HepG2 (cell line): Measurements from ENCODE around the gene AGRN. TPM values are rescaled to one million over a fixed set of nuclear protein-coding genes. Genes with fewer than 3 reads are reported as not detected.
A peak's percentile ranks its signal among the peaks of the same experiment; 100 is the strongest.

ENCODE experiments used
- AHDC1 ChIP-seq: sonication (generic); formaldehyde crosslinking; IDR thresholded peaks from 2 replicates; pipeline ENCODE4 v1.5.1; 2020; ENCODE audit warnings: mild to moderate bottlenecking, missing genetic modification reagents, borderline replicate concordance
- ARID4A ChIP-seq: sonication (generic); formaldehyde crosslinking; IDR thresholded peaks from 2 replicates; pipeline ENCODE4 v1.5.0; 2020; ENCODE audit warnings: mild to moderate bottlenecking, missing genetic modification reagents, borderline replicate concordance
- HOXA5 ChIP-seq: sonication (generic); formaldehyde crosslinking; IDR thresholded peaks from 2 replicates; pipeline ENCODE4 v1.4.0; 2020; ENCODE audit warnings: missing genetic modification reagents
- IRX3 ChIP-seq: sonication (generic); formaldehyde crosslinking; IDR thresholded peaks from 2 replicates; pipeline ENCODE4 v1.8.1; 2023; ENCODE audit warnings: mild to moderate bottlenecking, low read depth, missing genetic modification reagents, borderline replicate concordance
- KDM5B ChIP-seq: sonication (generic); formaldehyde crosslinking; IDR thresholded peaks from 2 replicates; pipeline ENCODE4 v1.4.0; 2020; ENCODE audit warnings: missing genetic modification reagents, mild to moderate bottlenecking, borderline replicate concordance
- MEIS2 ChIP-seq: sonication (generic); formaldehyde crosslinking; IDR thresholded peaks from 2 replicates; pipeline ENCODE4 v1.9.0; 2021; ENCODE audit warnings: mild to moderate bottlenecking, missing genetic modification reagents
- POLR2G ChIP-seq: fragments of 200-400 bp; formaldehyde crosslinking; IDR thresholded peaks from 2 replicates; pipeline ENCODE4 v1.6.1; 2018; ENCODE audit warnings: mild to moderate bottlenecking, low read depth, low read length, moderate library complexity
- RAD21 ChIP-seq: fragments of 450-650 bp; formaldehyde crosslinking; IDR thresholded peaks from 2 replicates; pipeline ENCODE4 v1.5.0; 2020; ENCODE audit warnings: mild to moderate bottlenecking
- TCF7 ChIP-seq: sonication (generic); IDR thresholded peaks from 2 replicates; pipeline ENCODE4 v1.6.1; 2016; ENCODE audit warnings: antibody characterized with exemption, low read depth
- YY1 ChIP-seq: IDR thresholded peaks from 2 replicates; pipeline ENCODE4 v1.6.1; 2011; ENCODE audit warnings: low read length, low read depth, moderate library complexity, mild to moderate bottlenecking; ENCODE audit not compliant: insufficient read depth, insufficient replicate concordance
- ZNF121 ChIP-seq: sonication (generic); formaldehyde crosslinking; IDR thresholded peaks from 2 replicates; pipeline ENCODE4 v1.5.0; 2020; ENCODE audit warnings: mild to moderate bottlenecking, missing genetic modification reagents
- ZNF562 ChIP-seq: sonication (generic); formaldehyde crosslinking; IDR thresholded peaks from 2 replicates; pipeline ENCODE4 v1.8.0; 2022; ENCODE audit warnings: missing genetic modification reagents, borderline replicate concordance
- ZNF563 ChIP-seq: sonication (generic); formaldehyde crosslinking; IDR thresholded peaks from 2 replicates; pipeline ENCODE4 v1.8.0; 2022; ENCODE audit warnings: mild to moderate bottlenecking, moderate library complexity, missing genetic modification reagents
- ZNF768 ChIP-seq: sonication (generic); formaldehyde crosslinking; IDR thresholded peaks from 2 replicates; pipeline ENCODE4 v1.4.0; 2020; ENCODE audit warnings: missing genetic modification reagents
- ZNF770 ChIP-seq: sonication (generic); formaldehyde crosslinking; IDR thresholded peaks from 2 replicates; pipeline ENCODE4 v1.5.0; 2020; ENCODE audit warnings: mild to moderate bottlenecking, missing genetic modification reagents
- polyA plus RNA-seq, 8 experiments: library from polyadenylated mRNA; depleted of rRNA in 3 of 8; stranded (reverse) in 7 of 8; unstranded in 1 of 8; fragments of >200 nt; fragmentation: Illumina TruSeq in 4 of 8; extraction: Trizol in 4 of 8; gene quantifications; 2 replicates each; pipeline versions ENCODE4 v1.2.1 to v1.2.3, GENCODE V29; 2011 to 2016; ENCODE audit warnings: low read depth in 4 of 8, missing spikeins in 1 of 8, mixed read lengths in 1 of 8; ENCODE audit not compliant: insufficient read depth in 1 of 8
- total RNA-seq, 5 experiments: library from RNA; depleted of rRNA; stranded (reverse); fragments of >200 nt; fragmentation: Illumina TruSeq; extraction: Trizol; gene quantifications; 2 replicates each; pipeline ENCODE4 v1.2.3, GENCODE V29; 2016; ENCODE audit warnings: low read depth in 1 of 5
- TF ChIP-seq, protein P1 (sequence below): sonication (generic); formaldehyde crosslinking; IDR thresholded peaks from 2 replicates; pipeline ENCODE4 v1.5.0; 2020; ENCODE audit warnings: missing genetic modification reagents, mild to moderate bottlenecking, borderline replicate concordance

Gene AGRN
- total and polyA plus RNA-seq, 2 of the 13 experiments (the other 11 are each of a cell fraction or from before 2014, with no cell fraction given), result 29.8 to 65.2 TPM

GRCh38 chr1:1020000-1020404, at the start of gene AGRN (continued):
- TF ChIP-seq ZNF768 (CRISPR knock-in tag), result 0 out of 2 replicates have a peak, but pooled peaks have one; percentile 14
- peak; percentile 8; the same call in 1 of the 2 replicates for TF ChIP-seq ZNF121 (CRISPR knock-in tag)
- TF ChIP-seq KDM5B, result 0 out of 2 replicates have a peak, but pooled peaks have one; percentile 25
- 0 out of 2 replicates have a peak, but pooled peaks have one; percentile 51 for TF ChIP-seq MEIS2
- no peak for TF ChIP-seq AHDC1 (CRISPR knock-in tag)
- no peak for TF ChIP-seq ZNF562
- no peak for TF ChIP-seq TCF7
- peak; percentile 33; the same call in 1 of the 2 replicates for TF ChIP-seq ARID4A
- TF ChIP-seq YY1, result peak; percentile 33
- 0 out of 2 replicates have a peak, but pooled peaks have one; percentile 39 for TF ChIP-seq RAD21 (CRISPR knock-in tag)
- TF ChIP-seq, protein P1, sequence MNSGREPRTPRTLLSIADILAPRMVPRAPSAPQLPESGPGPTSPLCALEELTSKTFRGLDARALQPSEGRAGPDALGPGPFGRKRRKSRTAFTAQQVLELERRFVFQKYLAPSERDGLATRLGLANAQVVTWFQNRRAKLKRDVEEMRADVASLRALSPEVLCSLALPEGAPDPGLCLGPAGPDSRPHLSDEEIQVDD (CRISPR knock-in tag), result 0 out of 2 replicates have a peak, but pooled peaks have one; percentile 49
- peak; percentile 65; the same call in 1 of the 2 replicates for TF ChIP-seq ZNF563 (CRISPR knock-in tag)
- peak; percentile 62; the same call in 1 of the 2 replicates for TF ChIP-seq POLR2G
- TF ChIP-seq IRX3 (CRISPR knock-in tag), result 0 out of 2 replicates have a peak, but pooled peaks have one; percentile 31
- TF ChIP-seq ZNF770 (CRISPR knock-in tag), result no peak
- 0 out of 2 replicates have a peak, but pooled peaks have one; percentile 14 for TF ChIP-seq HOXA5
